ENCODE data around the gene CRISP1.

GRCh38 chr6:49852975-49853374, 13.4 kb downstream of the CRISP1 start:
- TF ChIP-seq, protein P1, sequence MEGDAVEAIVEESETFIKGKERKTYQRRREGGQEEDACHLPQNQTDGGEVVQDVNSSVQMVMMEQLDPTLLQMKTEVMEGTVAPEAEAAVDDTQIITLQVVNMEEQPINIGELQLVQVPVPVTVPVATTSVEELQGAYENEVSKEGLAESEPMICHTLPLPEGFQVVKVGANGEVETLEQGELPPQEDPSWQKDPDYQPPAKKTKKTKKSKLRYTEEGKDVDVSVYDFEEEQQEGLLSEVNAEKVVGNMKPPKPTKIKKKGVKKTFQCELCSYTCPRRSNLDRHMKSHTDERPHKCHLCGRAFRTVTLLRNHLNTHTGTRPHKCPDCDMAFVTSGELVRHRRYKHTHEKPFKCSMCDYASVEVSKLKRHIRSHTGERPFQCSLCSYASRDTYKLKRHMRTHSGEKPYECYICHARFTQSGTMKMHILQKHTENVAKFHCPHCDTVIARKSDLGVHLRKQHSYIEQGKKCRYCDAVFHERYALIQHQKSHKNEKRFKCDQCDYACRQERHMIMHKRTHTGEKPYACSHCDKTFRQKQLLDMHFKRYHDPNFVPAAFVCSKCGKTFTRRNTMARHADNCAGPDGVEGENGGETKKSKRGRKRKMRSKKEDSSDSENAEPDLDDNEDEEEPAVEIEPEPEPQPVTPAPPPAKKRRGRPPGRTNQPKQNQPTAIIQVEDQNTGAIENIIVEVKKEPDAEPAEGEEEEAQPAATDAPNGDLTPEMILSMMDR (IDR thresholded peaks at IDR 0.05): no peak
- no peak for TF ChIP-seq POLR2A (IDR thresholded peaks at IDR 0.05)
